ENCODE data around the gene SLITRK4.

SLITRK4 gene

DNA sequence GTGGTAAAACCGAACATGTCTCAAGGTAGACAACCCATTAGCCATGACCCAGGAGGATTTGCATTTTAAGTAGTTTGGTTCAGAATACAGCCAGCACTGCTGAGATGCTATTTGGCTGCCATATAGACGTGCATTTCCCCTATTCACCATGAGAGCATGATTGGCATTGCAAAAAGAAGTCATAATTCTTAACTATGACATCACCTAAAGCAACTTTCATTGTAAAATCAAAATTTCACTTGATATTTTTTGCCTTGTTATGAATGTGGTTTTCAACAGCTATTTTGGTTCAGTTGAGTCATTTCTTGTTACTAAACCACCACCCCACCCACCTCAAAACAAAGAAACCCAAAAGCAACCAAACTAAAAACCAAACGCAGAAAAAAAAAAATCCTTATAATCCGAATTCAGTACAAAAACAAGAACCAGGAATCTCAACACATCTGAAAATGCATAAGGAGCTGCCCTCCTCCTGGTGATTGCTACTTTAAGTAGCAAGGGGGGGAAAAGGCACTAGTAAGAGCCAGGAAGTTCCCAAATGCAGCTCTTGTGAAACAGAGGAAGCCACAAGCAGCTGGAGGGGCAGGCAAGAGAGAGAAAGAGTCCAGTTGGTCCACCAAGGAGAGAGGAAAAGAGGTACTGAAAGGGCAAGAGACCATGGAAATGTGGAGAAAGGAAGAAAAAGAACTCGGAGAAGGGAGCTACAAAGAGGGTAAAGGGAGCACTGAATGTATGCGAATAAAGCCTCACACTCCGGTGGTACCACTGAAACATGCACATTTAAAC, 3.1 kb downstream of the SLITRK4 start:
- H3K9me3 Mint-ChIP-seq, result no peaks in the 10 kb centered on the region
- no peak overlapping the region for H3K4me3 Mint-ChIP-seq
- DNase-seq, result no peak
- peaks cover 65% of the 10 kb centered on the region for H3K27me3 Mint-ChIP-seq
- H3K36me3 Mint-ChIP-seq (ENCODE audit: low read depth), result no peaks in the 10 kb centered on the region
- H3K4me1 Mint-ChIP-seq (ENCODE audit: low read depth), result no peaks in the 10 kb centered on the region
- no peak overlapping the region for H3K27ac Mint-ChIP-seq

DNA sequence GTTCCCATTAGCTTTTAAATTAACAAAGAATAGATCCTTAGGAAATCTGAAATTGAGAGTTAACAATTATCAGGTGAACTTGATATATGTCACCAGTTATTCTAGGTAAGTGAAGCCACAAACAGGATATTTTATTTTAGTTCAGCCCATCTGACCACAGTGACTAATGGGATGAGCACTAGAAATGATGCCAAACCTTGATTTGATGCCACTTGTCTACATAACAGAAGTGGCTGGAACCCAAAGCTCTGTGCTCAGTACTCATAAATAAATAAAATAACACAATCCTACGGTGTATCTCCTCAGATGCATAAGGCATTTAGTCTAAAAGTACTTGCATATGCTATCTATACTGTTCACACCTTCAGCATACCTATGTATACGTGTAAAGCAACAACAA, 12.2 kb downstream of the SLITRK4 start:
- no peaks in the 10 kb centered on the region for H3K4me1 Mint-ChIP-seq (ENCODE audit: low read depth)
- no peak overlapping the region for H3K27ac Mint-ChIP-seq
- no peak overlapping the region for H3K4me3 Mint-ChIP-seq
- no peaks in the 10 kb centered on the region for H3K36me3 Mint-ChIP-seq (ENCODE audit: low read depth)
- no peaks in the 10 kb centered on the region for H3K9me3 Mint-ChIP-seq
- H3K27me3 Mint-ChIP-seq, result peaks cover 2% of the 10 kb centered on the region
- no peak for DNase-seq

DNA sequence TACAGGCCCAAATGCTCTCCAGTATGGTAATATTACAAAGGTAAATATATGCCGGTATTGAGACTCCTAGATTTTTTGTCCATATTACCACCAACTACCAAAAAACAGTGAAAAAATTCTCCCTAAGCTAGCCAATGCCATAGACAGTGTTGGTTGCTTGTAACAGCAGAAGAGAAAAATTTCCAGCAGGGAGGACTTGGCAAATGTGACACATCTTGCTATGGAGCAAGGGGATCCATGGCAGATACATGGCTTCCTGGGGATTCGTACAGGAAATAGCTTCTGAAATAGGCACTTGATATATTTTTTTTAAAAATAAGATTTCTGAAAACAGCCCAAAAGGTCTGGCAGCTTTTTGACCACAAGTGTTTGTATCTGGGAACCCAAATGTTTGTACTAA, 14.6 kb downstream of the SLITRK4 start:
- Mint-ChIP-seq H3K4me3 (no peak overlapping the region), H3K27me3 (no peaks in the 10 kb centered on the region), H3K9me3 (no peaks in the 10 kb centered on the region), H3K27ac (no peak overlapping the region), H3K4me1 (ENCODE audit: low read depth) (no peaks in the 10 kb centered on the region), H3K36me3 (ENCODE audit: low read depth) (no peaks in the 10 kb centered on the region)
- no peak for DNase-seq

DNA sequence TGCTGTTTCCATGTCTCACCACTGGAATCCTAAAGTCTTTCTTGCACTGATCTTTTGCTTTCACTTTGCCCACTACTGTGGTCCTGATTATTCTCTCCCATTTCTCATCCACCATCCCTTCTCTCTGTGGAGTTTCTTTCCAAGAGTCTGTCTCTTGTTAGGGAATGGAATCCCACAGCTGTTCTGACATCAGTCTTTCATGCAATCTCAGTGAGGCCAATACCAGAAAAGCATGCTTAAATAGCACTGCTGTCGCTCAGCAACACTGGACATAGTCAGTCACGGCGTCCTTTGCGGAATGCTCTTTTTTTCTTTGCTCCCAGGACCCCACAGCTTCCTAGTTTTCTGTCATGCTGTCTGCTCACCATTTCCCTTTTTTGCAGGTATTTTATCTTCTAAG, 20.1 kb downstream of the SLITRK4 start:
- DNase-seq, result no peak
- no peaks in the 10 kb centered on the region for H3K27me3 Mint-ChIP-seq
- H3K9me3 Mint-ChIP-seq, result no peaks in the 10 kb centered on the region
- no peak overlapping the region for H3K27ac Mint-ChIP-seq
- no peaks in the 10 kb centered on the region for H3K36me3 Mint-ChIP-seq (ENCODE audit: low read depth)
- no peaks in the 10 kb centered on the region for H3K4me1 Mint-ChIP-seq (ENCODE audit: low read depth)
- no peak overlapping the region for H3K4me3 Mint-ChIP-seq

DNA sequence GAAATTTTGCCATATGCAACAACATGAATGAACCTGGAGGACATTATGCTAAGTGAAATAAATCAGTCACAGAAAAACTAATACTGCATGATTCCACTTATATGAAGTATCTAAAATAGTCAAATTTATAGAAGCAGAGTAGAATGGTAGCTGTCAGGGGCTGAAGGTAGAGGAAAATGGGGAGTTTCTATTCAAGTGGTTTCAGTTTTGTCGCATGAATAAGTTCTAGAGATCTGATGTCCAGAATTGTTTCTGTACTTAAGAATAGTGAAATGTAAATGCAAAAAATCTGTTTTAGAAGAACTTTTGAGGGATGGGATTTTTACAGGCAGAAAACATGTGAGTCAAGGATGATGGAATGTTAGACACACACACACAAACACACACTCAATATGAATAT, 34.1 kb downstream of the SLITRK4 start:
- no peak overlapping the region for H3K4me3 Mint-ChIP-seq
- no peaks in the 10 kb centered on the region for H3K36me3 Mint-ChIP-seq (ENCODE audit: low read depth)
- H3K27ac Mint-ChIP-seq, result no peak overlapping the region
- no peak for DNase-seq
- H3K4me1 Mint-ChIP-seq (ENCODE audit: low read depth), result no peaks in the 10 kb centered on the region
- H3K27me3 Mint-ChIP-seq, result no peaks in the 10 kb centered on the region
- H3K9me3 Mint-ChIP-seq, result peaks cover 3% of the 10 kb centered on the region

DNA sequence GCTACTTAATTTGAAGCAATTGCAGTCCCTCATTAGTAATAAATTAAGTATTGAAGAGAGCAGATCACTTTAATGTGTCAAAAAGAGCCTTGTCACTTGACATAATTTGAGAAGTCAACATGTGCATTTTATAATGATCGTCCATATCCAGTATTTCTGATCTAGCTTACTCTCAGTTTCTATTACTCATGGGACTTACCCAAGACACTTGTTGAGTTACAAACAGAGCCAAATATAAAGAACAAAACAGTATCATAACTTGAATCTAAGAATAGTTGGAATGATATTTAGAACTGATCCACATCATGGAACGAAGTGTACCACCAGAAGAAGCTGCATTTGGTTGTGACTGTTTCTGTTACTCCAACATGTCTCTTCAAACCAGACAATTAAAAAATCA, 54.7 kb downstream of the SLITRK4 start:
- no peak for DNase-seq
- Mint-ChIP-seq H3K27ac (no peak overlapping the region), H3K9me3 (no peaks in the 10 kb centered on the region), H3K36me3 (ENCODE audit: low read depth) (no peaks in the 10 kb centered on the region), H3K4me1 (ENCODE audit: low read depth) (no peaks in the 10 kb centered on the region), H3K4me3 (no peak overlapping the region), H3K27me3 (peaks cover 6% of the 10 kb centered on the region)

DNA sequence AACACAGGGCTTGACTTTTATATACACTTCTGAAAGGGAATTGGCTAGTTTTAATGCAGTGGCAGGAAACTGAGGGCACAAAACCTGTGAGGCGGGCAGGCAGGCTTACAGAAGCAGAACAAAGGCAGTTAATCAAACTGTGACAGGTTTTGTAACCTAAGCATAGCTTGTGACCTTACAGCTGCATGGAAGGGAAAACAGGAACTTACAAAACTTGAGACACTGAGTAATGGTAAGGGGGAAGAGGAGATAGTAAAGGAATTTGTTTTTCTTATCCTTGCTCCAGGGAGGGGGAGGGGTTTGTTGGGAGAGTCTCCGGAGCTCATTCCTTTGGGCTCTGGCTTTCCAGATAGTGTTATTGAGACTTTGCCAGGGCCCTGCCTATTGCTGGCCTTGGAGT, 55.6 kb downstream of the SLITRK4 start:
- no peaks in the 10 kb centered on the region for H3K9me3 Mint-ChIP-seq
- DNase-seq, result no peak

More for the DNA sequence above, 55.6 kb downstream of the SLITRK4 start:
- Mint-ChIP-seq H3K4me3 (no peak overlapping the region), H3K4me1 (ENCODE audit: low read depth) (no peaks in the 10 kb centered on the region), H3K36me3 (ENCODE audit: low read depth) (no peaks in the 10 kb centered on the region), H3K27me3 (peaks cover 6% of the 10 kb centered on the region), H3K27ac (no peak overlapping the region)
